Fibroblast of skin of right biceps (primary cell): Measurements from ENCODE around the gene DUSP8.

Source experiments
- DNase-seq: peaks from one replicate; pipeline ENCODE4 v3.0.0-alpha.2; 2013

The DUSP8 gene

DNA sequence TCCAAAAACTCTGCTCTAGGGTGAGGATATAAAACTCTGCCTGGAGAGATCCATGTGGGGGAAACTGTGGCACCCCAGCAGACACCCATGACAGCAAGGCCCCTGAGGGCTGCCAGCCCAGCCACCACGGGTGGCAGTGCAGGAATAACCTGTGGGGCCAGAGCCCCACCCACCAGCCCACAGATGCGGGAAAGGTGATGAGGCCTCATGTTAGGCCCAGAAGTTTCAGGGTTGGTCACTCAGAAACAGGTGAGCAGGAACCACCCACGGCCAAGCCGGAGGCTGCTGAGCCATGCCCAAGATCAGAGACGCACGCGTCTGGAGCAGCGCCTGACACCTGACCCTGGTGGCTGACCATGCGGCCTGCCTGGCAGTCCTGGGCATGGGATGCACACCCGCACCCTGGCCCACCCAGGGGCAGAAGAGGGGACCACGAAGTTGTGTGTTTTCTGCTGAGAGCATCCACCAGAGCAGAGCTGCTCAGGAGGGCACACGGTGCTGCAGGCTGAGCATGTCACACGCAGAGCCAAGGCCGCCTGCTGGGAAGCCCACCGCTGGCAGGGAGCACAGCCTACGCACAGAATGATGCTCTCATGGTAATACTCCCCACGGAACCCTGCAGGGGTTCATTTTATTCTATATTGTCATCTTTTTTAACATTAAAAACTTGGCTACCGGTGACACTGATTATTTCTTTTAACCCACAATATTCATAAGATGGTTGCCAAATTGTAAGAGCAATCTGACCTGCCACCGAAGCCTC, 41.2 kb downstream of the DUSP8 start:
- no peak for DNase-seq

DNA sequence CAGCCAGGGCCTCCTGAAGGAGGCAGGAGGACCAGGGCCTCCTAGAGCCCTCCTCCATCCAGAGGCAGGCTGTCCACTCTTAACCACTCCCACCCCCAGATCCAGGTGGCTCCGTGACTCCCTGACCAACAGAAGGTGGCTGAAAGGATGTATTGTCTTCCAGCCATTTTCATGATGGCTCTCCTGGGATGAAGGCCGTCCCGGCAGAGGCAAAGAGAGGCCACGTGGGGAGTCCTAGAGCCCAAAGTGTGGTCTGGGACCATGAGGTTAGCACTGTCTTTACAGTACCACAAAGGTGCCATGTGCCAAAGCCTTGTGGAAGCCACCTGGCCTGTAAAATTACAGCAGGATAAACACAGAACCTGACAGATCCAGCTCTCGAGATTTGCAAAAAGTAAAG, 42.3 kb downstream of the DUSP8 start:
- no peak for DNase-seq

- no peak for DNase-seq
These were observed 42.8 kb downstream of the DUSP8 start for GRCh38 chr11:1529286-1529685.

GRCh38 chr11:1528710-1529109, 43.4 kb downstream of the DUSP8 start:
- no peak for DNase-seq

- no peak for DNase-seq
These were observed 45.3 kb downstream of the DUSP8 start for GRCh38 chr11:1526785-1527184.

DNA sequence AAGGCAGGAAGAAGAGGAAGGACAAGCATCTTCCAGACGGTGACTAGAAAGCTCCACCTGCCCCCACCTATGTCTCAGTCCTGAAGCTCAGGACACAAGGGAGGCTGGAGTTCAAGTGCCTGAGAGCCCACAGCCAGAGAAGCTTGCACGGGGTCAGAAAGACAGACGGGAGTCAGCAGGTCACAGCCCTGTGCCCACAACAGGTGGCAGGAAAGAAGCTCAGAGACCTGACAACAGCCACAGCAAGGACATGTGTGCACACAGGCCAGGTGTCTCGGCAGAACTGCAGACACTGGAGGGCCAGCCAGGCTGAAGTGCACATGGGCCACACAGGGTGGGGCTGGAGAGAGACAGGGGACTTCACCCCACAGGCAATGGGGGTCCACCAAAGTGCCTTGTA, 48.3 kb downstream of the DUSP8 start:
- DNase-seq: no peak

- DNase-seq: no peak
These were observed 49.0 kb downstream of the DUSP8 start for GRCh38 chr11:1523077-1523476.

- DNase-seq: no peak
These were observed 50.0 kb downstream of the DUSP8 start for GRCh38 chr11:1522081-1522424.

DNA sequence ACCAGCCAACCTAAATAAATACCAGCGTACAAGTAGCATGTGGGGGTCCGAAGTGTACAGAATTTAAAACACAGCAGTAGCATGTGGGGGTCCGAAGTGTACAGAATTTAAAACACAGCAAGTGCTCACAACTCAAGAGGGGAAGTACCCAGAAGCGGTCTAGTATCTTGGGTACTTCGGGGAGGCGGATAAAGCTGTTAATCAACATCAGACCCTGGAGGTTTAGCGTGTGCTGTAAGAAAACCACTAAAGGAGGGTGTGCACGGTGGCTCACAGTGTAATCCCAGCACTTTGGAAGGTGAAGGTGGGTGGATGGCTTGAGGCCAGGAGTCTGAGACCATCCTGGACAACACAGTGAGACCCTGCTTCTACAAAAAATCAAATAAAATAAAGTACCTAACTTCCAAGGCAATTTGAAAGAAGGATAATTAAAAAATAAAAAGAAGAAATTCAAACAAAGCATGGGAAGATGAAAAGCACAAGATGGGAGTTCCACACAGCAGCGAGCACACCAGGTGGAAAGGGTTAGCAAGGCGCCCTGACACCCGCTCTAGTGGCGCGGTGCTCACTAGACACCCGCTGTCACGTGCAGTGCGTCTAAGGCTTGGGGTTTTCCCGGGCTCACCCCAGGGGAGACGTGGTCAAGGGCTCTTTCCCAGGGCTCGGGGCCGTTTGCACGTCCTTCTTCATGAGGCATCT, 50.5 kb downstream of the DUSP8 start:
- DNase-seq: no peak

- DNase-seq: no peak
These were observed 51.3 kb downstream of the DUSP8 start for GRCh38 chr11:1520663-1521267.

- DNase-seq: no peak
These were observed 51.8 kb downstream of the DUSP8 start for GRCh38 chr11:1520209-1520662.

DNA sequence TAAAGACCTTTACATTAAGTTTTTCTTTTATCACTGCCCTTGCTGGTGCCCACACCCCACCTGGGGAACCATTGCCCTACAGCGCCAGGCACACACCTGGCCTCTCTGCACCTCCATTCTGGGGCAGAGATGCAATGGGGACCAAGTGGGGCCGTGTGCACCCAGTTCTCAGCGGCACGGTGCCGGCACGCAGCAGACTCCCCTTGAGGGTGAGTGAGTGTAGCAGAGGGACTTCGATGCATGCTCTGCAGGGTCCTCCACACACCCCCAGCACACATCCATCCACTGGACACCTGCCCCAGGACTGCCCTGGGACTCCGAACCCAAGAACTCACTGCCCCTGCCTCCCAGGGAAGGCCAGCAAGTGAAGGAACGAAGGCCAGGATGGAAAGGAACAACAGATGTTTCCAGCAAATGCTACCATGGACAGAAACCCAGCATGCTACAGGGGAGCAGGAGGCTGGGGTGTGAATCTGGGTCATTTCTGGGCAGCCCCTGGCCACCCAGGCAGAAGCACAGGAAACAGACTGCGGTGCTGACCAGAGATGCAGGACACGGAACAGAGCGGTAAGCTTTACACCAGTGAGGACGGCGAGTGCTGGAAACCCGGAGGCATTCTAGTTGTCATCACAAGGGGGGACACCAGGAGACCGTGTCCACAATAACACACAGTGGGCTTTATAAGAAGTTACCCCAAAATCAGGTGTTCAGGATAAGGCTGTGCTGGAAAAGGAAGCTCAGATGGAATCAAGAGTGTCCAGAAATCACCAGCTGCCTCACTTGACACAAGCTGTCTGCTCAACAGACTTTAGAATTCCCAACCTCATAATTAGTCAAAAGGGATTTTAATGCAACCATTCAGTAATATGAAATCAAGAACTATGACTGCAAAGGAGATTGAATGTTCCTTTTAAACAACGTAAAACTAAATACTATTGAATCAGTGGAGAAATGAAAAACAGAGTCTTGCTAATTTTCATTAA, 52.8 kb downstream of the DUSP8 start:
- DNase-seq: no peak

DNA sequence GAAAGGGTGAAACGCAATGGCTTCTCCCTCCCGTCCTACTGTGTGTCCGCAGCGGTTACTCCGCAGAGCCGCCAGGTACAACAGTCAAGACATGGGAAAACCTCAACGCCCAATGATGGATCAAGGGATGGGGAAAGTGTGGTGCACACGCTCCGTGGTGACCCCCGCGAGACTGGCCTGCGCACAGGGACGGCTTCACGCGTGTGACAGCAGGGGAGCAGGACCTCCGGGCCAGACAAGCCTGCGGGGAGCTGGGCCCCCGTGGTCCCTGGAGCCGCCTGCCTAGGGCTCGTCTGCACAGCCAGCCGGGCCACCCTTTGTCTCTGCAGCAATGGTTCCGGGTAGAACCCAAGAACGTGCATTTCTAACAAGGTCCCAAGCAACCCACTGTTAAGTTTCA, 53.8 kb downstream of the DUSP8 start:
- DNase-seq: no peak

DNA sequence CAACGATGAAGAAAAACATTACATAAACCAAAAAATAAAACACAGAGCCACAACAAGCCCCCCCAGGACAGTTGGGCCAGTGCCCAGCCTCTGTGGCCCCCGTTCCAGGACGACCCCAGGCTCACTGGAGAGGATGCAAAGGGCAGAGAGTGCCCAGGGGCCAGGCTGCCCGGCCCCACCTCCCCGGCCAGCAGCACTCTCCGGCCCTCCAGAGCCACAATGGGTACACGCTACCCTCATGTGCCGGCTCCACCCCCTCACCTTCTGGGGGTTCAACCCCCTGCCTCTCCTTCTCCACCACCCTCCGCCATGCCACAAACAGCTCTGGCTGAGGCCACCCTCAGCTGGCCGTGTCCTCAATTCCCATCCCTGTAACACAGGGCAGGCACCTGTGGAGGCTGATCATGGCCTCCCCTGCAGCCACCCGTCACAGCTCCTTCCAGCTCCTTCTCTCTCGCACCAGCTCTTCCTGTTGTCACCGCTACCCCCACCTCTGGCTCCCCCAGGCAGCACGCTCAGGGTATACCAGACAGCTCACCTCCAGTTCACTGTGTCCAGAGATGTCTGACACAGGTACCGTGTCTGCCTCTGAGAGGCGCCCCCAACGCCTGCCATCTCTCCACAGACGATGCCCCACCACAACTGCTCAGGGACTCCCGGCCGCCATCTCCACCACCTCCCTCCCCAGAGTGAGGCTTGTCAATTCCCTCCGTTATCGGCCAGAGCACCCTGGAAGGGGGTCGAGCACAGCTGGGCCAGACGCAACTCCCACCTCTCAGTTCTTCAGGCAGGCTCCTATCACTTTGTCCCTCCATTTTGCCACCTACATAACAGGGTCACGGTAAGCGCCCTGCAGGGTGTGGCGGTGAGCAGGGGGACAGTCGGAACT, 54.7 kb downstream of the DUSP8 start:
- DNase-seq: no peak

DNA sequence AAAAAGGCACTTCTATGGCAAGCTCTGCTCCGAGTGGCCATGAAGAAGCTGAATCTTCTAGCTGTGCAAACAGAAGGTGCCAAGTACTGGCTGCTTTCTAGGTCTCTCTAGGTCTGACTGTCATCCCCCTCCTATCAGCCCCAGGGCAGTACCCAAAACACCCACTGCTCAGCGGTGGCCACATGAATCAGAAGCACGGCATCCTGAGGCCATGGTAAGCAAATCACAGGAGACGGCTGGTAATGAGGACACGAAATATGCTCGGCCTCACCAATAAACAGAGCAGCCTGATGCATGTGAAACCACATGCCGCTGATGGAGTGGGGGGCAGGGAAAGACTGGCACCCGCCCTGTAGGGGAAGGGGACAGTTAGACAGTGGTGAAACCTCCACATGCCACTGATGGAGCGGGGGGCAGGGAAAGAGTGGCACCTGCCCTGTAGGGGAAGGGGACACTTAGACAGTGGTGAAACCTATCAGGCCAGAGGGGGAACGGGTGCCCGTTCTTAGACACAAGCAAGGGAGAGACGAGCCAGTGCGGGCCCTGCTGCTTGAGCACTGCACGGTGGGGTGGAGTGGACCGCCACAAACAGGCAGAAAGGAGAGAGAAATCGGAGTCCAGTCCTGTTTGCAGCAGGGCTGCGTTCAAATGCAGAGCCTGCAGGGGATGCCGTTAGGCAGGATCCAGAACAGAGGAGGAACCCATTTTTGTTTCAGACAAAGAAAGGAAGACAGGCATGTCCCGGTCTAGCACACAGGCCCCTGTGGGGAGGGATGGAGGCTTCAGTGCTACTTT, 55.6 kb downstream of the DUSP8 start:
- peak; percentile 47 for DNase-seq

DNA sequence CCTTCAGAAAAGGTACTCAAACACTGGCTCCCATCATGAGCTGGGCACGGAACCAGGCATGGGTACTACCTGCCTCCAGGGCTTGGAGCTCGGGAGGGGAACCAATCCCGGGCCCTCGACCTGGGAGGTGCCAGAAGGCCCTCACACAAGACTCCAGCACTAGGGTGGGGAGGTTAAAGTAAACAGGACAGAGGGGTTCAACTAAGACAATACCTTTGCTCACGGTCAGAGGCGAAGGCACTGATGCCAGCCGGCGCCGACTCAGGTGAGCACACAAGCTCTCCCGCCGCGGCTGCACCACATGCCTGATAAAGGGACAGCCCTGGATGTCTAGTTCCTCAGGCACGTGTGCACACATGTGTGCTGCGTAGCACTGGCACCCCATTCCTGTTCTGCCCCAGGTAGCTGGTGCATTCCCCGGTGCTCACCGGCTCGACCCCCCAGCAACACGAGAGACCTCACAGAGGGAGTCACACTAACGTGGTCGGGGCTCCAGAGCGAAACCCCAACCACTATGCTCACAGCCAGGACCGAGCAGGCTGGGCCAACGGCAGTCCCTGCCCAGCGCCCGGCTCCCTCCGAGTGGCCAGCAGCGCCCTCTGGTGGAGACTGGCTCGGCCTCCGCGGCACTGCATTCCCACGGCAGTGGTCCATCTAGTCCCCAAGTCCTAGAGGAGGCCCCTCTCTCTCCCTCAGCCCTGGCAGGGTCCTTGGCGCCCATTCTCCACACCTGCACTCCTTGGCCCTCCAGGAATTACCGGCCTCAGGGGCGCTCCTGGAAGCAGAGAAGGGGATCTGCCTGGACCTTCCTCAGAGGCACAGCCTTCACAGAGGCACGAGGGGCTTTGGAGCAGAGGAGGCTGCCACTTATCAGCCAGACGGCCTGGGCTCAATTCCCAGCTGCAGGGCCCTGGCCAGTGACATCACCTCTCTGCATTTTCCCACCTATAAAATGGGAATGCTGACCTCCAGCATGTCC, 56.7 kb downstream of the DUSP8 start:
- DNase-seq: peak; percentile 48

GRCh38 chr11:1514336-1515061, 57.6 kb downstream of the DUSP8 start:
- no peak for DNase-seq

DNA sequence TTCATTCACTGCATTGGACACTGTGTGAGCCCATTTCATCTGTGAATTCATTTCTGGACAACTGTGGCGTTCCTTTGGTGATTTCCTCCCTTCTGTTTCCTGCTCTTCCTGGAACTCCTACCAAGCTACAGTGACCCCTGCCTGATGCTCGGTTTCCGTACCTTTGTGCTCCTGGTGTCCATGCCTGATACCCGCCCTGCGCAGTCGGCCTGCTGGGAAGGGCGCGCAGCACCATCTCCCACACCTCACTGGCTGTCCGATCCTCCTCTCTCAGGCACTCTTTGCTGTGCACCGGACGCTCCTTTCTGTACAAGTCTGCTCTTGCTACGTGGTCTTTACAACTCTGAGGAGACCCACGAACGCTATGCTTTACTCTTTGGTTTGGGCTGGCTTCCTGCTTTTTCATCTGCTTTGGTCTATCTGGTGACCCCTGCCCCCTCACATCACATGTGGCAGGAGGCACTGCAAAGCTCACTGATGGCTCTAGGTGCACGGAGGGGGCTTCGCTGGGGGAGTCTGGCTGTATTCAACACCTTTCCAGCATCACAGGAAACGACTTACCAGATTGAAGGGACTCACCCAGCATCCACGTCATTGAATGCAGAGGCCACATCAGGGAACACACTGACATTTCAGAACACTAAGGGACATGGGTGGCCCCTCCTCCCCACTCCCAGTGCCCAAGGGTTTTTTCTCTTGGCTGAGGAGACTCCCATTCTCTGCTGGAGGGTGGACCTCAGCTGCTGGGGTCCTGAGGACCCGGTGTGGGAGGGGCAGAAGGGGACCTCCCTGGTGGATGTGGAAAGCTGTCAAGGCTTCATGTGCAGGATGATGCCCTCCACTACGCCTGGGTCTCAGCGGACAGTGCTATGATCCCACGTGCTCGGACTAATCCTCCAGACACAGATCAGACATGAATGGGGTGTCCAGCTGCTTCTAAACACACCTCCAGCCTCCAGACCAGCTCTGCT, 58.5 kb downstream of the DUSP8 start:
- DNase-seq: no peak
